OCI-LY3 (cell line): ENCODE results near the gene CEP112.

ENCODE experiments used
- CTCF ChIP-seq: fragments of 200-600, 300-600 bp; sonication (generic); IDR thresholded peaks from 2 replicates; pipeline ENCODE4 v1.5.1; 2014; ENCODE audit warnings: antibody characterized with exemption, low read length, low read depth
- EZH2phosphoT487 ChIP-seq: fragments of 200-600 bp; shearing (Covaris generic); IDR thresholded peaks from 2 replicates; pipeline ENCODE4 v1.6.1; 2018; ENCODE audit warnings: antibody characterized with exemption, mixed run types, low read depth

- TF ChIP-seq CTCF (no peak), EZH2phosphoT487 (no peak)
Observed at GRCh38 chr17:65711671-65712276, 480.2 kb downstream of the CEP112 start.
